ENCODE data around the gene APLP2.
"Not testable (repeated sequence)": the region's sequence is repeated elsewhere in the genome, so short reads cannot be mapped to it uniquely, and the experiment has no call there.

The APLP2 gene

DNA sequence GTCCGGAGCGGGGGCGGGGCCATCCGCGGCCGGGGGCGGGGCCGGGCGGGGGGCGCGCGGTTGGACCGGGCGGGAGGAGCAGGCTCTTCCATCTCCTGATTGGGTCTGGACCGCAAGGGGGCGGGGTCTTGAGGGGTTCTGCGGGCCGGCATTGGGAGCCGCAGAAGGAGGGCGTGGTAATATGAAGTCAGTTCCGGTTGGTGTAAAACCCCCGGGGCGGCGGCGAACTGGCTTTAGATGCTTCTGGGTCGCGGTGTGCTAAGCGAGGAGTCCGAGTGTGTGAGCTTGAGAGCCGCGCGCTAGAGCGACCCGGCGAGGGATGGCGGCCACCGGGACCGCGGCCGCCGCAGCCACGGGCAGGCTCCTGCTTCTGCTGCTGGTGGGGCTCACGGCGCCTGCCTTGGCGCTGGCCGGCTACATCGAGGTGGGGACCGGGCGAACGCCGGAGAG is at the start of gene APLP2:
Gene APLP2, plus strand, starts transcription at position 236 of the 450 bp plus-strand sequence. Its CDS starts 84 bp downstream, at position 320.
- H3K27ac Mint-ChIP-seq, result peak within 1 kb of the TSS; percentile 95
- peaks cover 29 to 41% of the 10 kb centered on the region in 2 donors for H3K4me1 Mint-ChIP-seq
- DNase-seq, result peak; percentile 96
- no peaks in the 10 kb centered on the region for H3K9me3 Mint-ChIP-seq
- peak; percentile 91 to 93 for ATAC-seq (replicated peaks)
- peak within 1 kb of the TSS; percentile 94 to 95 for H3K4me3 Mint-ChIP-seq
- peaks cover 0 to 1% of the 10 kb centered on the region in 2 donors for H3K36me3 Mint-ChIP-seq
- H3K27me3 Mint-ChIP-seq, result peaks cover 3 to 4% of the 10 kb centered on the region in 2 donors

DNA sequence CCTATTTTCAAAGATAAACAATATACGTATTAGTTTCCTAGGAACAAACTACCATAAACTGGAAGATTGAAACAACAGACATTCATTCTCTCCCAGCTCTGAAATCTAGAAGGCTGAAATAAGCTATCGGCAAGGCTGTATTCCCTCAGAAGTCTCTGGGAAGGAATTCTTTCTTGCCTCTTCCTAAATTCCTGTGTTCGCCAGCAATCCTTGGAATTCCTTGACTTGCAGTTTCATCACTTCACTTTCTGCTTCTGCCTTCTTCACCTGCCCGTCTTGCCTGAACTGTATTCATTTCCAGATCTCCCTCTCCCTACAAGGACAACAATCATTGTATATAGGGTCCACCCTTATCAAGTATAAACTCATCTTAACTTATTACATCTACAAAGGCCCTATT is 49.4 kb upstream of the APLP2 start:
- H3K4me1 Mint-ChIP-seq, result peaks cover 10 to 17% of the 10 kb centered on the region in 2 donors
- ATAC-seq (replicated peaks), result no peak
- no peak overlapping the region for H3K27ac Mint-ChIP-seq
- H3K9me3 Mint-ChIP-seq, result peaks cover 2 to 4% of the 10 kb centered on the region in 2 donors
- H3K27me3 Mint-ChIP-seq, result peaks cover 30 to 43% of the 10 kb centered on the region in 2 donors
- no peak overlapping the region for H3K4me3 Mint-ChIP-seq
- no peak for DNase-seq
- H3K36me3 Mint-ChIP-seq, result peaks cover 3% of the 10 kb centered on the region in 2 donors

DNA sequence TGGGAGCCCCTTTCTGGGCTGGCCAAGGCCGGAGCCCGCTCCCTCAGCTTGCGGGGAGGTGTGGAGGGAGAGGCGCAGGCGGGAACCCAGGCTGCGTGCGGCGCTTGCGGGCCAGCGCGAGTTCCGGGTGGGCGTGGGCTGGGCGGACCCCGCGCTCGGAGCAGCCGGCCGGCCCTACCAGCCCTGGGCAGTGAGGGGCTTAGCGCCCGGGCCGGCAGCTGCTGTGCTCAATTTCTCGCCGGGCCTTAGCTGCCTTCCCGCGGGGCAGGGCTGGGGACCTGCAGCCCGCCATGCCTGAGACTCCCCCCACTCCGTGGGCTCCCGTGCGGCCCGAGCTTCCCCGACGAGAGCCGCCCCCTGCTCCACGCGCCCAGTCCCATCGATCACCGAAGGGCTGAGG is 48.1 kb upstream of the APLP2 start:
- not testable (repeated sequence) for ATAC-seq (replicated peaks); H3K36me3 Mint-ChIP-seq; H3K27ac Mint-ChIP-seq; H3K4me3 Mint-ChIP-seq; H3K9me3 Mint-ChIP-seq; DNase-seq
- Mint-ChIP-seq H3K4me1 (peaks cover 10 to 17% of the 10 kb centered on the region in 2 donors), H3K27me3 (peaks cover 33 to 37% of the 10 kb centered on the region in 2 donors)

DNA sequence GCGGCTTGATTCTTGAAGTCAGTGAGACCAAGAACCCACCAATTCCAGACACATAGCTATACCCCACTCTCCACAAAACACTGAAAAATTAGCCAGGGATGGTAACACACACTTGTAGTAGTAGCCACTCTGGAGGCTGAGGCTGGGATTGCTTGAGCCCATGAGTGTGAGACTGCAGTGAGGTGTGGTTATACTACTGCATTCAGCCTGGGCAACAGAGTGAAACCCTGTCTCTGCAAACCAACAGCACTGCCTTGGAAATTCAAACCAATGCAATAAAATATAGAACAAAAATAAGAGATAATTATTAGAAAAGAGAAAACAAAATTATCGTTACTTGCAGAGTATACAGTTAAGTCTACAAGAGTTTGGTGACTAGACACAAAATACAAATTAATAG is 46.9 kb upstream of the APLP2 start:
- H3K27ac Mint-ChIP-seq, result no peak overlapping the region
- H3K4me3 Mint-ChIP-seq, result no peak overlapping the region
- peaks cover 10 to 17% of the 10 kb centered on the region in 2 donors for H3K4me1 Mint-ChIP-seq
- peak; percentile 54 to 71 for ATAC-seq (replicated peaks)
- H3K27me3 Mint-ChIP-seq, result peaks cover 38 to 40% of the 10 kb centered on the region in 2 donors
- no peak for DNase-seq
- no peaks in the 10 kb centered on the region for H3K9me3 Mint-ChIP-seq
- no peaks in the 10 kb centered on the region for H3K36me3 Mint-ChIP-seq

DNA sequence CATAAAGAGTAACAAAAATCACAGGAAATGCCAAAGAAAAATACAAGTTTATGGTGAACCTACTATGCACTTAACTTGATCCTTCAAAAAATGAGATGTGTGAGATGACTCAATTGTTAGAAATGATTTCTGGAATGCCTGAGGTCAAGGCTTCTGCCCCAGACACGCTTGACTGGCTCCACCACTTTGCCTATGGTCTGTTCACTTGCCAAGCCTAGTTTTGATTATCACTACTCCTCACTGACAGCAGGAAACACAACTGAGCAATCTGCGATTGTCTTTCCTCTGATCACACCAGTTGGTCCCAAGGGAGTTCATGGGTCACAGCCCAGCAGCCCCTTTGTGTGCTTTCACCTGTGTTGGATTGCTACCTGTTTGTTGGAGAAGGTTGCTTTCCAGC is 46.5 kb upstream of the APLP2 start:
- Mint-ChIP-seq H3K27me3 (peaks cover 41 to 44% of the 10 kb centered on the region in 2 donors), H3K36me3 (no peaks in the 10 kb centered on the region), H3K27ac (peak overlapping the region; percentile 33), H3K9me3 (no peaks in the 10 kb centered on the region), H3K4me1 (peaks cover 10 to 17% of the 10 kb centered on the region in 2 donors), H3K4me3 (peak overlapping the region in 1 of 2 donors; percentile 25)
- ATAC-seq (replicated peaks) (peak; percentile 95 to 98), DNase-seq (peak; percentile 43)

DNA sequence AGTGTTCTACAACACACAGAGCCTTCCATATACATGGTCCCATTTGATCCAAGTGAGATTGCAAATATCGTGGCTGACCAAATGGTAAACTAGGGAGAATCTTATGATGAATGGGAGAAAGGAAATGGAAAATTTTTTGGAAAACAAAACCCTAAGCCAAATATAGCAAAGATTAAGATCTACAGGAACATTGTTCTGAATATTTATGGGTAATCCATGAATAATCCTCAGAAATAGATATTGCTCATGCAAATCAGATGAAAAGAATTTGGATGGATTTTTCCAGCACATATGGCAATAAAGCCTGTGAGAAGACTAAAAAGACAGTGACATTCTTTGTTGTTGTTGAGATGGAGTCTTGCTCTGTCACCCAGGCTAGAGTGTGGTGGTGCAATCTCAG is 45.3 kb upstream of the APLP2 start:
- ATAC-seq (replicated peaks) (no peak), DNase-seq (no peak)
- Mint-ChIP-seq H3K4me3 (no peak overlapping the region), H3K27ac (no peak overlapping the region), H3K9me3 (no peaks in the 10 kb centered on the region), H3K36me3 (no peaks in the 10 kb centered on the region), H3K4me1 (peaks cover 10 to 17% of the 10 kb centered on the region in 2 donors), H3K27me3 (peaks cover 42 to 52% of the 10 kb centered on the region in 2 donors)

DNA sequence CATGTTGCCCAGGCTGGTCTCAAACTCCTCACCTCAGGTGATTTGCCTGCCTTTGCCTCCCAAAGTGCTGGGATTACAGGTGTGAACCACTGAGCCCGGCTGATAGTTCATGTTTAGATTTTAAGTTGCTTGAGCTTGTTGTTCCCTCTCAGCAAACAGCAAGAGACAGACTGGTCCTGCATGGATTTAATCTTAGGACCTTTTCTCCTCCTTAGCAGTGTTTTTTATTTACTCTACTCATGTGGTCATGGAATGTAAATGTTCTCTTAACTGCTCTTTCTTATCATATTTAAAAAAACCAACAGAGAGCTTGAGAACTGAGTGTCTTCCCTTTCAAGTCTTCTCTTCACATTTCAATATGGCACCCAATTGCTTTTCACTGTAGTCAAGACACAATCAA is 44.3 kb upstream of the APLP2 start:
- ATAC-seq (replicated peaks) (no peak), DNase-seq (no peak)
- Mint-ChIP-seq H3K27me3 (peaks cover 40 to 47% of the 10 kb centered on the region in 2 donors), H3K9me3 (no peaks in the 10 kb centered on the region), H3K4me1 (peaks cover 10 to 17% of the 10 kb centered on the region in 2 donors), H3K36me3 (no peaks in the 10 kb centered on the region), H3K4me3 (no peak overlapping the region), H3K27ac (no peak overlapping the region)

DNA sequence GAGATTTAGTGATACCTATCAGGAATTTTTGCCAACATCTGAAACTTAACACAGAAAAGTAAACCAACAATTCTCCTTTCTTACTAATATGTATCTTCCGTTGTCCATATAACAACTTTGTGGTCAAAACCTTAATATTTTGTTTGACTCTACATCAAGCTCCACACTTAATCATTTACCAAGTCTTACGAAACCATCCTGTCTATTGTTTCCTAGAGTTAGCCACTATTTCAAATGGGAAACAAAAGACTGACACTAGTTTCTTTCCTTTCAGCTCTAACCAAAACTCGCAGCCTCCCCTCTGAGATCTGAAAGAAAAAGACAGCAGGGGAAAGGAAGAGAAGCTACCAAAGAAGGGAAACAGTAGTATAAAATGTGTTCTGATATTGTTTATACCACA is 40.6 kb upstream of the APLP2 start:
- DNase-seq (no peak), ATAC-seq (replicated peaks) (no peak)
- no peaks in the 10 kb centered on the region for H3K9me3 Mint-ChIP-seq
- H3K27ac Mint-ChIP-seq, result no peak overlapping the region
- H3K27me3 Mint-ChIP-seq, result peaks cover 27 to 29% of the 10 kb centered on the region in 2 donors
- H3K4me3 Mint-ChIP-seq, result no peak overlapping the region
- no peaks in the 10 kb centered on the region for H3K36me3 Mint-ChIP-seq
- no peaks in the 10 kb centered on the region for H3K4me1 Mint-ChIP-seq

DNA sequence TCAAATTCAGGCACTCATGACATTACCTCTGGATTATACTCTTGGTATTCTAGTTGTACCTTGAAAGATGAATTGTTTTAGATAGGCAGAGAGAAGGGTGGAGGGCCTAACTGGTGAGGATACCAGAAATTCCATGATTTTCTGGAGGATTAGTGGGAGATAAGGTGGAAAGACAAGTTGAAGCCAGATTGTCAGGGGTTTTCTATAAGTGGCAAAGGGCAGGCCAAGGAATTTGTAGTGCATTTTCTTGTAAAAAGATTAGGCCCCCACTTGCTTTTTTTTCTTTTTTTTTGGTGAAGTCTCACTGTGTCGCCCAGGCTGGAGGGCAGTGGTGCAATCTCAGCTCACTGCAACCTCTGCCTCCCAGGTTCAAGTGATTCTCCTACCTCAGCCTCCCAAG is 38.6 kb upstream of the APLP2 start:
- H3K27ac Mint-ChIP-seq, result no peak overlapping the region
- H3K9me3 Mint-ChIP-seq, result no peaks in the 10 kb centered on the region
- H3K36me3 Mint-ChIP-seq, result no peaks in the 10 kb centered on the region
- no peak overlapping the region for H3K4me3 Mint-ChIP-seq
- DNase-seq (no peak), ATAC-seq (replicated peaks) (no peak)
- H3K4me1 Mint-ChIP-seq, result no peaks in the 10 kb centered on the region
- H3K27me3 Mint-ChIP-seq, result peaks cover 19 to 34% of the 10 kb centered on the region in 2 donors

DNA sequence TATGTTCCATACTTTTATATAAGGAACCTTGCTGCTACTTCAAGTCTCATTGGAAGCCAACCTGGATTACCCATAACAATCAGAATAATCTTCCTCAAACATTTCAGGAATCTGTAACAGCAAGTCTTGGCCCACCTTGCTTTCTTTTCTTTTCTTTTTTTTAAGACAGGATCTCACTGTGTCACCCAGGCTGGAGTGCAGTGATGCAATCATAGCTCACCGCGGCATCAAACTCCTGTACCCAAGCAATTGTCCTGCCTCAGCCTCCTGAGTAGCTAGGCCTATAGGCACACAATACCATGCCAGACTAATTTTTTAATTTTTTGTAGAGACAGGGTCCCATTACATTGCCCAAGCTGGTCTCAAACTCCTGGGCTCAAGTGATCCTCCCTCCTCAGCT is 37.7 kb upstream of the APLP2 start:
- no peak for ATAC-seq (replicated peaks)
- H3K4me3 Mint-ChIP-seq, result no peak overlapping the region
- H3K27ac Mint-ChIP-seq, result no peak overlapping the region
- DNase-seq, result no peak
- H3K4me1 Mint-ChIP-seq, result no peaks in the 10 kb centered on the region
- no peaks in the 10 kb centered on the region for H3K36me3 Mint-ChIP-seq
- H3K27me3 Mint-ChIP-seq, result peaks cover 23 to 34% of the 10 kb centered on the region in 2 donors
- no peaks in the 10 kb centered on the region for H3K9me3 Mint-ChIP-seq

DNA sequence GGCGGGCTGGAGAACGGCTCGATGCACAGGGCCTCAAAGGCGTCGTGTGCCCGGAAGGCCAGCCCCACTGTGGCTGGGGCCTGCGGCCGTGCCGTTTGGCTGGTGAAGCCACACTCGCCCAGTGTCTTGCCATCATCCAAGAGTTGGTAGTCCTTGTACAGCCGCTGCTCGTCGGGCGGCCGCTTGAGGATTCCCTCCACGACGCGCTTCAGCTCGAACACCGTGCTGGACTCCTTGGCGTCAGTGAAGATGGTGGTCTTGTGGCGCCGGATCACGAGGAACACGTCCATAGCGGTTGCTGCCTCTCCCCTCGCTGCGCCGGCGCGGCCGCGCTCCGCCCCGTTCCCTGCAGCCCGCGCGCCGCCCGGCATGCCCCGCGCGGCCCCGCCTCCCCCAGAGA is 36.8 kb upstream of the APLP2 start:
- Mint-ChIP-seq H3K4me1 (no peaks in the 10 kb centered on the region), H3K27ac (no peak overlapping the region), H3K4me3 (no peak overlapping the region), H3K36me3 (no peaks in the 10 kb centered on the region), H3K9me3 (no peaks in the 10 kb centered on the region), H3K27me3 (peaks cover 22 to 31% of the 10 kb centered on the region in 2 donors)
- no peak for ATAC-seq (replicated peaks)
- no peak for DNase-seq

DNA sequence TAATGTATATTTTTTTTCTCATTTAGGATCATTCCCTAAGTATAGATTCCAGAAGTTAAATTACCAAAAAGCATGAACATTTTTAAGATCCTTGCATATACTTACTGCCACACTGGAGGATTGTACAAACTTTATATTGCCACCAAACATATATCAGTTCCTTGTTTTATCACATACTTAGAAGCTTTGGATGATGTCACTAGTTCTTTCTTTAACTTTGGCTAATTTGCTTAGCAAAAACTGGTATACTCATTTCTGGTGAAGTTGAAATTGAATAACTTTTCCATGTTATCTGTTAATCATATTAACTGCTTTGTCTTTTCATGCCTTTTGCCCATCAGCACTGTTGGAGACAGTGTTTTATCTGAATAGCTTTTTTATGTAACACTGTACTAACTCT is 35.5 kb upstream of the APLP2 start:
- Mint-ChIP-seq H3K27me3 (peaks cover 24 to 30% of the 10 kb centered on the region in 2 donors), H3K36me3 (no peaks in the 10 kb centered on the region), H3K9me3 (no peaks in the 10 kb centered on the region), H3K27ac (no peak overlapping the region), H3K4me3 (no peak overlapping the region), H3K4me1 (no peaks in the 10 kb centered on the region)
- DNase-seq (no peak), ATAC-seq (replicated peaks) (peak in 1 of 2 donors; percentile 25)

DNA sequence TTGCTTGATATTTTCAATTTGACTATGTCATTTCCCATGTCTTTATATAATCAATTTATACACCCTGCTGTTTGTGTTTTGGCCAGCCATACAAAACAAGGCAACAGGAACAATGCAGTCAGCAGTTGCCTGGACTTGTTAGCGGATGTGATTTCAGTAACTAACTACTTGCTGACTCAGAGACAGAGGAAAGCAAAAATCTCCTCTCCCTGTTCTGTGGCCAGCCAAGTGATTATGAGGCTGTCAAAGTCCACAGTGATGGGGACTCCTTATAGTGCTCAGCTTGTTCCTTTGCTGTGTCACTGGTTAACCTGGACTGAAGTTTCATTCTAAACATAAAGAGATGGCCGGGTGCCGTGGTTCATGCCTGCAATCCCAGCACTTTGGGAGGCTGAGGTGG is 32.6 kb upstream of the APLP2 start:
- Mint-ChIP-seq H3K27ac (no peak overlapping the region), H3K27me3 (peaks cover 15 to 28% of the 10 kb centered on the region in 2 donors), H3K4me1 (peaks cover 0 to under 1% of the 10 kb centered on the region in 2 donors), H3K4me3 (no peak overlapping the region), H3K9me3 (no peaks in the 10 kb centered on the region), H3K36me3 (no peaks in the 10 kb centered on the region)
- no peak for ATAC-seq (replicated peaks)
- DNase-seq, result no peak

DNA sequence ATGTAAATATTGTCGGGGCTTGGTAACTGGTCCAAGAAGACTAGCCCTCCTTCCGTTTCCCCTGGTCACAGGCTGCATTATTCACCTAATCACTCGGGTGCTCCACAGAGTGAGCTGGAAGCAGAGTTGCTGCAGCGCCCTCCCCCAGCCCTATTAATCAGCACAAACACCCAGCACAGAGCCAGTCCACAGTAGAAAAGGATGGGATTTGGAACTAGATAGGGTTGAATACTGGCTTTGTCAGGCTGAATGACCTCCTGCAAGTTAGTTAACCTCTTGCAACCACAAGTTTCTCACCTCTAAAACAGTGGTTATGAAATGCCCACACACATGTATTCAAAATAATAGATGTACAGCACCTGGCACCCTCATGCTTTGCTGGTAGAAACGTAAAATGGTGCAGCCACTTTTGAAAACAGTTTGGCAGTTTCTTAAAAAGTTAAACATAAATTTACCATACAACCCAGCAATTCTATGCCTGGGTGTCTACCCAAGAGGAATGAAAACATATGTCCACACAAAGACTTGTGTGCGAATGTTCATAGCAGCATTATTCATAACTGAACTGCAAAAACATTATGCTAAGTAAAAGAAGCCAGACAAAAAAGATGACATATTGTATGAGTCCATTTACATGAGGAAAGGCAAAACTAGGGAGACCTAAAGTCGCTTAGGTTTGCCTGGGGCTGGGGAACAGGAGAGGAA is 31.7 kb upstream of the APLP2 start:
- no peaks in the 10 kb centered on the region for H3K36me3 Mint-ChIP-seq
- no peak for ATAC-seq (replicated peaks)
- no peaks in the 10 kb centered on the region for H3K9me3 Mint-ChIP-seq
- no peak overlapping the region for H3K27ac Mint-ChIP-seq
- peaks cover 25 to 37% of the 10 kb centered on the region in 2 donors for H3K27me3 Mint-ChIP-seq
- DNase-seq, result no peak
- H3K4me1 Mint-ChIP-seq, result peaks cover 0 to 2% of the 10 kb centered on the region in 2 donors
- H3K4me3 Mint-ChIP-seq, result no peak overlapping the region

DNA sequence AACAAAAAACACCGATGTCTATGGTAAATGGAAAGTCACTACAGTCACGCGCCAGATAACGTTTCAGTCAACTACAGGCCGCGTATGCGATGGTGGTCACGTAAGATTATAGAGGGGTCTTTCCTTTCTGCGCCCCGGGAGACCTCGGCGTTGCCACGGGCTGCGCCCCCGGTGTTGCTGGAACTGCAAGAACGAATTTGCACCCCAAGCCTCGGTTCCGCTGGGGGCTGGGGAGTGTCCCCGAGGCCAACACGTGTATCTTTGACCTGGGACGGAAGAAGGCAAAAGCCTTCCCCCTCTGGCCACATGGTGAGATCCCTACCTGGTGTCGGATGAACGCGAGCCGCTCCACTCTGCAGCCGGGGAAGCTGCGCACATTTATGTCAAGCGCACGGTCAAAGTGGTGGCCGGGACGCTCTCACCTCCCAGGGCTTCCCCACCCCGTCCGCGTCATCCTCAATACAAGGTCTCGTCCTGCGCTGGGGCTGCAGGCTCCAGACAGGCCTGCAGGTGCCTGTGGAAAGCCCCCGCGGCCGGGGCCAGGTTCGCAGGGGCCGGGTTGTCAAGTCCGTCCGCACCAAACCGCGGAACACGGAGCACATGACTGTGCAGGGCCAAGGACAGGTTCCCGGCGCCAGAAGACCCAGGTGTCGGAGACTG is 29.3 kb upstream of the APLP2 start:
- Mint-ChIP-seq H3K36me3 (no peaks in the 10 kb centered on the region), H3K27ac (no peak overlapping the region), H3K4me3 (no peak overlapping the region), H3K27me3 (peaks cover 30 to 37% of the 10 kb centered on the region in 2 donors), H3K9me3 (no peaks in the 10 kb centered on the region), H3K4me1 (peaks cover 7 to 8% of the 10 kb centered on the region in 2 donors)
- DNase-seq (no peak), ATAC-seq (replicated peaks) (no peak)
